T1000 (cell line): ENCODE results near the gene DTNB.
"Not testable (repeated sequence)": the region's sequence is repeated elsewhere in the genome, so short reads cannot be mapped to it uniquely, and the experiment has no call there.

ENCODE experiments used
- DNase-seq: peaks from one replicate; lab custom pipeline; 2025; ENCODE audit warnings: mixed read lengths; lab: John Stamatoyannopoulos, UW

The DTNB gene

DNA sequence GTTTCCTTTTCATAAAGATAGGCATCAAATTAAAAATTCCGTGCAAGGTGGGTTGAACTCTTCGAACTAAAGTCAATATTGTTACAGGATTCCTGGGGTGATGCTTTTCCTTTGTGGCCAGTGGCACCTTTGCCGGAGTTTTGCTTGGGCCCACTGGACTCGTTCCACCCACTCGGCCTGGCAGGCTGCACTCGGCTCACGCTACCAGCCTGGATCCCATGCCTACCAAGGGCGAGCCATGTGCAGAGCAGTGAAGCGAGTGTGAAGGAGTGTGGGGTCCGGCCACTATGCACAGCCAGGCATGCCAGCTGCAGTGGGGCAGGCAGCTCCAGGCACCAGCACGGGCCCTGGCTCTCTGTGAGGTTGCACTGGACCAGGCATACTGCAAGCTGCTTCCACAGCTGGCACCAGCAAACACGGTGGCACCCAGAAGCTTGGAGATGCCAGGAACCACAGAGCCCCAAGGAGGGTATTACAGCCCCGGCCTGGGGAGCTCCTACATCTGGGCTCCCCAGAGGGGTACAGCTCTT, 83.6 kb downstream of the DTNB start:
- no peak for DNase-seq

DNA sequence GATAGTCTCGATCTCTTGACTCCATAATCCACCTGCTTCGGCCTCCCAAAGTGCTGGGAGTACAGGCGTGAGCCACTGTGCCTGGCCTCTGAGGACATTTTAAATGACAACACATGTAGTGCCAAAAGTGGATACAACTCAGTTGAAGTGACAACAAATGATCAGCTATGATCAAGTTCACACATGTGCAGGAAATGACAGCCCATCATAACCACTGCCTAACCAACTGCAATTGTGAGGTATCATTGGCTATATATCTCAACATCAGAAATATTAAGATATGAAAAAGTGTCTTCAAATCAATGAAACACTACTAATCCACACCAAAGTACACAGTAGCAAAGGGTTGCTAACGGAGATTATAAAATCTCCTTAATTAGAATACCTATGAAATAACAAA, 84.8 kb downstream of the DTNB start:
- no peak for DNase-seq

DNA sequence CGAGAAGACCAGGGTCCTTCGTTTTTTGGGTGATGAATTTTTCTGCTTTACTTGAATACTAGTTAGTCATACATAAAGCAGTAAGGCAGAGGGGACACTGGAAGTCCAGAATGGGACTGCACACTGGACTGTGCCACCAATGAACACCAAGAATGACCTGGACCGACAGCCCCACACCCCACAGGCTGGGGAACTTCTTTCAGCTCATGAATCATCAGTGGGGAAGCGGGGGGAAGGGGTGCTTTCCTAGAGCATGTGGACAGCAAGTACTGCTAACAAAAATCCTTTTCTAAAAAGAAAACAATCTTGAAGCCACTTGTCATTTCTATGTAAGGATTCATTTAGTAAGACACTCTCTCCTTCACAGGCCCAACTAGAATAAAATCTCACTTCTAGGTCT, 86.0 kb downstream of the DTNB start:
- DNase-seq, result no peak

DNA sequence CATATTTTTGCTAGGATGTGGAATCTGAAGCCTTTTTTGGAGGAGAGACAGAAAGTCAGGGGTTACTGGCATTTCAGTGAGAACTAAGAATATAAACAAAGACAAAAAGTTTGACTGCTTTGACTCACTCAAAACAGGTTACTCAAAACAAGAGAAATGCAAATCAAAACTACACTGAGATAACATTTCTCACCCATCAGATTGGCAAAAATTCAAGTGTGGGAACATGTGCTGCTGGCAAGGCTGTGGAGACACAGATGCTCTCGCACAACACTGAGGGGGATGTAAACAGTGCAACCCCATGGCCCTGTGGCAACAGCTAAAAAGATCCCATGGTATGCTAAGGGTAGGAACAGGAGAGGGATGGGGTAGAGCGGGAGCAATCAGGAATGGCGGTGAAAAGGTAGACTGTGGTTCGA, 86.6 kb downstream of the DTNB start:
- no peak for DNase-seq

DNA sequence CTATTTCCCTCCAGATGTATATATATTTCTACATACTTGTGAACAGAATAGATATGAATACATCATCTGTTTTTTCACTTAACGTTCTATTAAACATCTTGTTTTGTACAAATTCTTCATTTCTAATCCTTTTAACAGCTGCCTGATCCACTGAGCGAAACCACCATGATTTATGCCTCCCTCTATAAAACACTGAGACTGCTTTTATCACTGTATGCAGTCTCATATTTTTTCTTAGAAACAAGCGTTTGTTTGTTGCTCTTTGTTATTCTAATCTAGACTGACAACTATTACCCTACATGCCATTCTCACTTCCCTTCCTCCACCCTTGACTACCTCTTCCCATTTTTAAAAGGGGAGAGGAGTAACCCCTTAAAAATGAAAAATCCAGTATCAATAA, 88.2 kb downstream of the DTNB start:
- DNase-seq, result no peak

DNA sequence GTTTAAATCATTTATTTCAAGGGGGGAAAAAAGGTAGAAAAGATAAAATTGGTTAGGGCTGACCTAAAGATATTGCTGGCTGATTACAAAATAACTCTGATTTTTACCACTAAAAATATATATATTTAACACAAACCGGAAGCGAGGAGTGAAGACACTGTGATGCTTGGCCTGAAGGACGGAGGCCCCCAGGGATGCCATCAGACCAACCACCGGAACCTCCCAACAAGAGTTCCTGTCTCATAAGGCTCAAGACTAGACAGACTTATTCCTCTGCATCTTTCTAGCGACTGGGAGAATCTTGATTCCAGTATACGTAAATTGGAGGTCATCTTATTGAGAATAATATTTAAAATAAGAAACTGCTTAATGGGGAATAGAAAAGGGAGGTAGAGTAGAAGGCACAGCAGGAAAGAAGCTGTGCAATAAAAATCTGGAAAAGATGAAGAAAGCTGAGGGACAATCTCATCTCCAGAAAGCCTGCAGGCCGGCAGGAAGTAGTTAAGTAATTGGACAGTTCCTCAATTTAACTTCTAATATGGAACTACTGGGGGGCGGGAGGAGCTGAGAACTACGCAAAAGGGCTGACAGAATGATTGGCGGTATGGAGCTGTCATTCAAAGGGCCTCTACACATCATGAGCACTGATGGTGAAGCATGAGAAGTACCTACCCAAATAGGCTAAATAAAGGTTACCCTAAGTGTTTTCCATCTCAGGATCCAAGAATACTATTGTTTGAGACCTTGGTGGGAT, 91.1 kb downstream of the DTNB start:
- DNase-seq, result no peak

DNA sequence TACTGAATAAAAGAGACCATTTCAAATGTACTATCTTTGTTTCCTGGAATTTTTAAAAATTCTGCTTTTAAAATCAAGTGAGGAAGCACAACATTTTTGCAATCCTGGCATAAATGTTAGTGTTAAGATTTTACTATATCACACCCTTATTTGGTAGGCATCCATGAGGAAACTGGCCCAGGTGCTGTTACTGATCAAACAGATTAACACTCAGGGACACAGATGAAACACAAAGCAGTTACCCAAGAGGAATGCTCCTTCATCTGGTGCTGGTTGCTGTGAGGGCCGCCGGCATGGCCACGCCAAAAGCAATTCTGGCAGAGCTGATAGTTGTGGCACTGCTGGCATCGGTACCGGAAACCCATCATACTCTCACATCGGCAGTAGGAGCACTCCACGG, 96.8 kb downstream of the DTNB start:
- DNase-seq, result no peak

DNA sequence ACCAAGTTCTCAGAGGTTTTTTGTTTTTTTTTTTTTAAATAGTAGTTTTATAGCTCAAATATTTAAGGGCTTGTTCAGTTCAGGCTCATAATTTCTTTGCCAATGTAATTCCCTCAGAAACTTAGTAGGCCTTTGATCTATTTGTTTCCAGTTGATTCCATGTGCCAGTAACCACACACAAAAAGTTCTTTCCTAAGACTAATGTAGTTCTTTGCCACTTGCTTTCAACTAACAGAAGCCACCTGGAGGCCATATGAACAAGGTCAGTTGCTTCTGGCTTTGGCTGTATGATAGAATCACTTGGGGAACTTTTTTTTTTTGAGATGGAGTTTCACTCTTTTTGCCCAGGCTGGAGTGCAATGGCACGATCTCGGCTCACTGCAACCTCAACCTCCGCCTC, 100.7 kb downstream of the DTNB start:
- DNase-seq, result no peak

DNA sequence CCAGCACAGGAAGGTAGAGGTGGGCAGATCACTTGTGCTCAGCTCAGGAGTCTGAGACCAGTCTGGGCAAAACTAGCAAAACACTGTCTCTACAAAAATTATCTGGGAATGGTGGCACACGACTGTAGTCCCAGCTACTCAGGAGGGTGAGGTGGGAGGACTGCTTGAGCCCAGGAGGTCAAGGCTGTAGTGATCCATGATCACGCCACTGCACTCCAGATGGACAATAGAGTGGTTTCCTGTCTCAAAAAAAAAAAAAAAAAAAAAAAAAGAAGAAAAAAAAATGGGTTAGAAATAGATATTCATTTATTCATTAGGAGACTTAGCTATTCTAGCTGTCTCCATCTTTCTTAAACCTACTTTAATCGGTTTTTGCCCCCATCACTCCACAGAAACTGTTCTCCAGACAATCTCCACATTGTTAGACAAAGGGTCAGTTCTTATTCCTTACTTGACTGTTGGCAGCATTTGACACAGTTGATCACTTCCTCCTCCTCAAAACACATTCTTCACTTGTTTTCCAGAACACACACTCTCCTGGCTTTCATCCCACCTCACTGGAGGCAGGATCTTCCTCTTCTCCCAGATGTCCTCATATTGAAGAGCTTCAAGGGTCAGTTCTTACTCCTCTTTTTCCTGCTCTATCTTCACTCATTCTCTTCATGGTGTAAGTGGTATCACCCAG, 103.1 kb downstream of the DTNB start:
- DNase-seq, result no peak

DNA sequence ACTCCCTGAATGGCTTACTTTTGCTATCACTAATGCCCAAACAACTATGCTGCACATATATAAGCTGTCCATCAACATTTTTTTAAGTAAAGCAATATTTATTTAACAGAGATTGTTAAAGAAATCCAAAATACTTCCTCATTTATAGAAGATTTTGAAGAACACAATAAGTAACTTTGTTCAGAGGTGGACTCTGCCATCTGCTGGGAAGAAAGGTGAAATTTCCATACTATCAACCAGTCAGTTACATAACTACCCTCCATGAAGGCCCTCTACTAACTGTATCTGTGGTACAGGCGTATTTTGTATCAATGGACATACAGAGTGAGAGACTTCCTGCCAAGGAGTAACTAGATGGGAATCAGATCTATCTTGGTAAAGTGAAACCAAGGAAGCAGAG, 106.0 kb downstream of the DTNB start:
- DNase-seq, result no peak

DNA sequence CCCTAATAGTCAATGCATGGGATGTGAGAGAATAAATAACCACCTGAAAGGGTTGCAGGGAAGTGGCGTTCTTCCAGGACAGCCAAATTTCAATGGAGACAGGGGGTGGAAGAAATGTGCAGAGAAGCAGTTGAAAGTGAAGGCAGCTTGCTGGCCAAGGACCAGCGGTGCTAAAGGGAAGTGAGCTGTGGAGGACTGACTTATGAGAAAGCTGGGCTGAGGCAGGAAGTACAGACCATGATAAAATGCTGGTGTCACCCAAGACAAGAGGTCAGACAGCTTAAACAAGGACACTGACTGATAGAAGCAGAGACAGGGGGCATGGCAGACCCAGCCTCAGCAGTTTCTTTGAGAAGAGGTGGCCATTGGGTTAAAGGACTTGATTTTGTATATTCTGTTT, 106.7 kb downstream of the DTNB start:
- DNase-seq, result no peak

DNA sequence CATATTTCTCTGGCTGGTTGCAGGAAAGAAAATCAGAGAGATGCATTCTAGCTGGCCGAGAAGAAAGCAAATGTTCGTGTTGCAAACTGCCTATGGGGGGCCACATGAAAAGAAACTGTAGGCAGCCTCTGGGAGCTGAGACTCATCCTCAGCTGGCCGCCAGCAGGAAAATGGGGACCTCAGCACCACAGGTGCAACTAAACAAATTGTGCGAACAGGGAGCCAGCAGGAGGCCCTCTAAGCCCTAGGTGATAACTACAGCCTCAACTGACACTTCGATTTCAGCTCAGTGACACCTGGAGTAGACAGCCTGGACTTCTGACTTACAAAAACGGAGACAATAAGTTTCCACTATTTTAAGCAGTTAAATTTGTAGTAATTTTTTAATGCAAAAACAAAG, 107.3 kb downstream of the DTNB start:
- no peak for DNase-seq

DNA sequence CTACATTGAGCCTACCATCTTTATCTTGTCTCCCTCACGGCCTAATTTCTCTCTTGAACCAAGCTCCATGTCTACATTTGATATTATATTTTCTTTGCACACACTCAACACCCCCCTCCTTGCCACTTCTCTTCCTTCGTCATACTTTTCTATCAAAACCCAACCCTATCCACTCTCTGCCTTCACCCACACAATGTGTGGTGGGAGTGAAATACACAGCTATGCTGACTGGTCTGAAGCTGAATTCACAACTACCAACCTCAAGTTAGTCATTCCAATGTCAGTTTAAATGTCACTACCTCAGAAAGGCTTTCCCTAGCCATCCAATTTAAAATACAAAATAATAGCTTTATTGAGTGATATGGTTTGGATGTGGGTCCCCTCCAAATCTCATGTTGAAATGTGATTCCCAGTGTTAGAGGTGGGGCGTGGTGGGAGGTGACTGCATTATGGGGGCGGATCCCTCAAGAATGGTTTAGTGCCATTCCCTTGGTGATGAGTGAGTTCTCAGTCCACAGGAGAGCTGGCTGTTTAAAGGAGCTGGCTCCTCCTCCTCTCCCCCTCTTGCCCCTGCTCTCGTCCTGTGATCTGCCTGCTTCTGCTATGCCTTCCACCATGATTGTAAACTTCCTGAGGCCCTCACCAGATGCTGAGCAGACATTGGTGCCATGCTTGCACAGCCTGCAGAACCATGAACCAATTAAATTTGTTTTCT, 112.1 kb downstream of the DTNB start:
- no peak for DNase-seq

DNA sequence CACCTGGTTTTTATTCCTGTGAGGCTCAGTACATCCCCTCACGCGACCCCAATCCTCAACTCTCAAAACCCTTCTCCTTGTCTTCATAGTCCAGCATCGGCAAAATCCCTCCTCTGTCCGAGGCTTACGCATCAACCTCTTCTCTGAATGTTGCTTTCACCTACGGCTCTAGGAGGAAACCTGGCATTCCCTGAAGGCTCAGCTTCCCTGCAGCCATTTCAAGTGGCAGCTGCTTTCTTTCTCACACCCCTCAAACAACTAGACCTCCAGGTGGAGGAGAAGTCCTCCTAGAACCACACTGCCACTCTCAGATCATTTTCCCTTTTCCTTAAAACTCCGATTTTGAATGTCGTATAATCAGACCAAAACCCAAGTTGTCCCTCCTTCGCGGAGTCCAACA, 114.2 kb downstream of the DTNB start:
- no peak for DNase-seq

DNA sequence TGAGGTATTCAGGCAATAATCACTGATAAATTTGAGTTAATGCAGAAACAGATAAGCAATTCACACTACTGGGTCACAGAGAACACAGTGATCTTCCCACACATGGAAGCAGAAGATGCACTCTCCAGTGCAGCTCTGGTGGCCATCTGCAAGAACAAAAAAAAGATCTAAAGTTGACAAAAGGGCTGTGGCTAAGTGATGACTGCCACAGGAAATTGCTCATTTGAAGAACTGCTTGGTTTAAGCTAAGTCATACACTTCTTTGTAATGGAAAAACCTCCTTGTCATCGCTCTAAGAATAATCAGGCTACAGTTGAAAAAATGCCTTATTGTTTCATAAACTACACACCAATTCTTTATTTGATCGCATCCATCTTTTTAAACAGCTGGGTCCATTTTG, 115.1 kb downstream of the DTNB start:
- no peak for DNase-seq

DNA sequence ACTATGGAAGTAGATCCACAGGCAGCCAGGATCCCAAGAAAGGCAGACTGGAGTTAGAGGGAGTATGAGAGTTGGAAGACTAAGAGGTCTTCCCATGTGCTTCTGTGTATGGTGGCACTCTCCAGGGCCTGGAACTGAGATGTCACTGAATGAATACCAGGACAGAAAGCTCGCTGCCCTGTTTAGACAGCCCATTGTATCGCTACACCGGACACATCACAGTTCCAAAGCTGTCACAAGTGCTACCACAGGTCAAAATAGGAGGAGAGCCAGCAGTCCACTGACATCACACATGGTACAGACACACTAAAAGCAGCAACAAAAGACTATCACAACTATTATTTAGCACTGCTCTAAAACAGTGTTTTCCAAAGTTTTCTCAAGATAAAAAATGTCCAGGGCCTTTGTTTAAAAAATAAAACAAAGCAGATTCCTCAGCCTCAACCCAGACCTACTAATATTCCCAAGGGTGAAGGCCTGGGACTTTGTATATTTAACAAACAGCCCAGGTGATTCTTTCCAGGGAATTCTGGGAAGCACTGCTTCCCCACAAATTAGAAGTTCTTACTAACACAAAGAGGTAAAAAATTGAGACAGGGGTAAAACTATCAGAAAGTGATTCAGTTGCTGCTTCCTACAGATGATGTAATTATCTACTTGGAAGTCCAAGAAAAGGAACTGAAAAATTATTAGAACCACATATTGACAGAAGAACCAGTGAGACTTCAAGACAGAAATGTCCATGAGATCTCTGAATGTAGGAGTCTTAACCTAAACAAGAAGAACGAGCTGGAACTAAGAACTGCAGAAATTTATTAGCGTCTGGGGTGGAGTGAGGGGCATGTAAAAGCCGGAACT, 116.0 kb downstream of the DTNB start:
- DNase-seq, result no peak

DNA sequence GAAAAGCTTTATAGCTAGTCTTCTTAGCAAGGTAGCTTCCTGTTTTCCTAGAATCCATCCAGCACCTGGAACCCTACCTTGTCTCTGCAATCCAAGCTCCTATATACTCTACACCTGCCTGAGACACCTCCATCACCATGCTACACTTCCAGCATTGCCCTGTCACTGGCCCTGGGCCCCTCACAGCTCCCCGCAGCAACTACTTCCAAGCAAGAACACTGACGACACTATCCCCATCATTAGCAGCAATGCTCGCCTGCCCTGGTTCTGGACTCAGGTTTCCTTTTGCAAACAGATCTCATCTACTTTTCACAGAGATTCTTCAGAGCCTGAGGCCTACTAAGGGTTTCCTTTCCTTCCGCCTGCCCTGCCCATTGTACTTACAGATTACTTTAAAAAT, 121.1 kb downstream of the DTNB start:
- DNase-seq, result no peak

DNA sequence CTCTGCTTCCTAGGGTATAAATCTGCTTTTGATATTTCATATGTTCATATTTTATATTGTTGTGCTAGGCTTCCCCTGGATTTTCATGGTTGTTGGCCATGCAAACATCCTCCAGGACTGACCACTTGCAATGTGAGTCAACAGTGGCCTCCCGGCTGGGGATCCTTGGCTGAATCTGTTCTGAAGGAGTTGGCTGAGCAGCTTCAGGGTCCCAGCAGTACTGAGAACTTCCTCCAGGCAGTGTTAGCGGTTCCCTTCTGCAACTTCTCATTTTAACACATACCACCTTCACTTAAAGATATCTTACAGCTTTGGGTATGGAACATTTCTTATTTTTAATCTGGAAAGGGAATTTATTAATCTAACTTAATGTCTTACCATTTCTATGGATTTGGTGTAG, 122.1 kb downstream of the DTNB start:
- no peak for DNase-seq

DNA sequence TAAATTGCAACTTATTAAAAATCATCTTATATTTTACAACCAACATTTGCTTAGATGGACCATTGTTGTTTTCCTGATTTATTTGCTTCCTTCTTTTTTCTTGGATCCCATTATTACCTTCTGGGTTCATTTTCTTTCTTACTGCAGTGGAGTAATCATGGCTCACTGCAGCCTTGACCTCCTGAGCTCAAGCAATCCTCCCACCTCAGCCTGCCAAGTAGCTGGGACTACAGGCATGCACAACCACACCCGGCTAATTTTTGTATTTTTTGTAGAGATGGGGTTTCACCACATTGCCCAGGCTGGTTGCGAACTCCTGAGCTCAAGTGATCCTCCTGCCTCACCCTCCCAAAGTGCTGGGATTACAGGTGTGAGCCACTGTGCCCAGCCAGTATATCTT, 123.8 kb downstream of the DTNB start:
- not testable (repeated sequence) for DNase-seq

DNA sequence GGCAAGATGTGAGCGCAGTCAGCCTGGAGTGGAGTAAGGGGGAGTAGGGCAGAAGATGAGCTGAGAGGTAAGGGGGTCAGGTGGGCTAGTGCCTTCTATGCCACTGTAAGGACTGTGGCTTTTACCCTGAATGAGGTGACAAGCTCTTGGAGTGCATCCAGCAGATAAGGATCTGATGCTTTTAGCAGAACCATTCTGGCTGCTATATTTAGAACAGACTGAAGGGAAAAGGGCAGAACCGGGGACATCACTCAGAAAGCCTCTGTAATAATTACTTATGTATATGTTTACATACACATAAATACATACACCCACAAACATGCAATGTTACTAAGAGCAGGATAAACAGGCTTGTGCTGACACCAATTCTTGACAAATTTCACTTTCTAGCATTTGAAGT, 124.8 kb downstream of the DTNB start:
- no peak for DNase-seq

DNA sequence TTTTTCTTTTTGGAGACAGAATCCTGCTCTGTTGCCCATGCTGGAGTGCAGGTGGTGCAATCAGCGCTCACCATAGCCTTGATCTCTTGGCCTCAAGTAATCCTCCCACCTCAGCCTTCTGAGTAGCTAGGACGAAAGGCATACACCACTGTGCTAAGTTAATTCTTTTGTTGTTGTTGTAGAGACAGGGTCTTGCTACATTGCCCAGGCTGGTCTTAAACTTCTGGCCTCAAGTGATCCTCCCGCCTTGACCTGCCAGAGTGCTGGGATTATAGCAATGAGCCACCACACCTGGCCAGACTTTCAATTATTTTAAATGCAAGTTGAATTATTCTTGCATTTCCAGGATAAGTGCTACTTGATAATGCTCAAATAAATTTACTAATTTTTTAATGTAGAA, 126.5 kb downstream of the DTNB start:
- no peak for DNase-seq

DNA sequence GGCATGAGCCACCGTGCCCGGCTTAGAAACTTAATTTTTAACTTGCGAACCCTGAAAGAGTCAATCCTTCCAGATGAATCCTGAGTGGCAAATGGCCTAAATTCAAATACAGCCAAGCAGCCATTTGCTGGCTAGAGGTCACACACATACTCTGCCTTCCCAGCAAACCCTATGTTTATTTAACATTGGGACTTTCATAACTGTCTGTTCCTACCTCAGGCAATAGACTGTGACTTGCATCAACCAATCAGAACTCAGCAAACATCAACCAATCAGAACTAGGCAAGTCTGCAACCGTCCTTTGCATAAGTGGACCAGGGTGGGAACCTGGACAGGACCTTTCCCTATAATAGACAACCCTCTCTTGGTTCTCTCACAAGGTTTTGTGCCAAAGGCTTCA, 127.5 kb downstream of the DTNB start:
- DNase-seq, result no peak
